Measurements from ENCODE around the gene PPM1E. TPM values are rescaled to one million over a fixed set of nuclear protein-coding genes. Genes with fewer than 3 reads are reported as not detected.
A peak's percentile ranks its signal among the peaks of the same experiment; 100 is the strongest.

The PPM1E gene
- total and polyA plus RNA-seq, 2 of the 8 experiments (the other 6 are each of a cell fraction or from before 2014, with no cell fraction given) = 5.0 to 10.4 TPM

DNA sequence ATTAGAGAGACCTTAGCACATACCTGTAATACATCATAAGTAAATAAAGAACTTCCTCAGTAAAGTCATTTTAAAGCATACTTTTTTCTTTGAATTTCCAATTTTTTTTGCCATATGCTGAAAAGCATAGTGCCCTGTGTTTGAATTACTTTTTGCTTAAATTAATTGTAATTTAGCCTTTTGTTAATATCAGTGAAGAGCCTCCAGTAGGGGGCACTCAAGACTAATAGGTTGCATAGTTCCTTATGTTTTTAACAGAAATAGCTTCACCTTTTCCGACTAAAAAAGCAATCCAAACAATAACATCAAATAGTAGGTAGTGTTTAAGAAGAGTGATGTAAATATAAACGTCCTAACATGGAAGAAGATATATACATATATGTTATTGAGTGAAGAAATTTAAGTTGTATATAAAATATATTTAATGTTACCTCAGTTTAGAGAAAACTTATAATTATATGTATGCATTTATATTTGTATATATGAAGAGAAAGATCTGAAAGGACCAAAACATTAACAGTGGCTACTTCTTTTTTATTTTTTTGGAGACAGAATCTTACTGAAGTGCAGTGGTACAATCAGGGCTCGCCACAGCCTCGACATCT is 44.6 kb upstream of the PPM1E start:
- H3K4me1 ChIP-seq (replicated peaks in 1 of 4; ENCODE audit: control insufficient read depth in 3 of 4, insufficient read depth in 4 of 4, low read length in 3 of 4) = no peaks in the 10 kb centered on the region
- H3K79me1 ChIP-seq (ENCODE audit: low read depth, low read length) = no peaks in the 10 kb centered on the region
- no peak overlapping the region for H2AFZ ChIP-seq (ENCODE audit: low read length)
- no peak overlapping the region for H2BK120ac ChIP-seq (replicated peaks; ENCODE audit: low read depth, low read length)
- peaks cover 0 to 3% of the 10 kb centered on the region in 2 experiments for H4K20me1 ChIP-seq (replicated peaks in 1 of 2; ENCODE audit: control insufficient read depth in 1 of 2, insufficient read depth in 2 of 2, low read length in 2 of 2)
- no peak overlapping the region for H3K56ac ChIP-seq (replicated peaks; ENCODE audit: insufficient read length, low read depth, low read length)
- no peak overlapping the region for H4K8ac ChIP-seq (ENCODE audit: extremely low read depth, insufficient read depth, low read length)
- ChIA-PET CTCF (ENCODE audit: partially characterized antibody) (interaction anchor here (0.6 to 3.5 kb wide), 34 partner anchors 9 to 381 kb away, joined by 3 to 28 read pairs (median 3); no protein-coding TSS in a partner anchor), POLR2A (ENCODE audit: partially characterized antibody) (interaction anchor here (0.6 to 1.4 kb wide), 7 partner anchors 18 to 297 kb away, joined by 3 to 5 read pairs (median 4); partner anchors contain the start of gene RAD51C)
- no peak overlapping the region for H2BK12ac ChIP-seq (ENCODE audit: low read depth, low read length)
- H3K36me3 ChIP-seq (ENCODE audit: control insufficient read depth in 2 of 4, insufficient read depth in 4 of 4, low read length in 3 of 4) = 0 out of 8 replicates have a peak, but pooled peaks cover 0 to 2% (median 0%) of the 10 kb centered on the region in 4 experiments
- H2BK5ac ChIP-seq (ENCODE audit: low read depth, low read length) = no peak overlapping the region
- H3K27ac ChIP-seq (ENCODE audit: low read depth, low read length) = no peak overlapping the region
- no peak overlapping the region for H3K4ac ChIP-seq (replicated peaks; ENCODE audit: insufficient read length, low read depth, low read length)
- no peaks in the 10 kb centered on the region for H3K9me3 ChIP-seq (ENCODE audit: insufficient read depth in 2 of 2, low read depth in 1 of 2, low read length in 1 of 2)
- H3K4me2 ChIP-seq (ENCODE audit: insufficient read depth in 1 of 2, low read depth in 2 of 2, low read length in 2 of 2) = no peak overlapping the region
- peak; percentile 76 to 85 for TF ChIP-seq RAD21 (IDR thresholded peaks at IDR 0.05 in 1 of 2, conservative IDR thresholded peaks at IDR 0.05 in 1 of 2; ENCODE audit: low read depth in 2 of 2, low read length in 2 of 2)
- TF ChIP-seq TCF12 (IDR thresholded peaks at IDR 0.05; ENCODE audit: low read depth, low read length) = no peak
- TF ChIP-seq, protein P1, sequence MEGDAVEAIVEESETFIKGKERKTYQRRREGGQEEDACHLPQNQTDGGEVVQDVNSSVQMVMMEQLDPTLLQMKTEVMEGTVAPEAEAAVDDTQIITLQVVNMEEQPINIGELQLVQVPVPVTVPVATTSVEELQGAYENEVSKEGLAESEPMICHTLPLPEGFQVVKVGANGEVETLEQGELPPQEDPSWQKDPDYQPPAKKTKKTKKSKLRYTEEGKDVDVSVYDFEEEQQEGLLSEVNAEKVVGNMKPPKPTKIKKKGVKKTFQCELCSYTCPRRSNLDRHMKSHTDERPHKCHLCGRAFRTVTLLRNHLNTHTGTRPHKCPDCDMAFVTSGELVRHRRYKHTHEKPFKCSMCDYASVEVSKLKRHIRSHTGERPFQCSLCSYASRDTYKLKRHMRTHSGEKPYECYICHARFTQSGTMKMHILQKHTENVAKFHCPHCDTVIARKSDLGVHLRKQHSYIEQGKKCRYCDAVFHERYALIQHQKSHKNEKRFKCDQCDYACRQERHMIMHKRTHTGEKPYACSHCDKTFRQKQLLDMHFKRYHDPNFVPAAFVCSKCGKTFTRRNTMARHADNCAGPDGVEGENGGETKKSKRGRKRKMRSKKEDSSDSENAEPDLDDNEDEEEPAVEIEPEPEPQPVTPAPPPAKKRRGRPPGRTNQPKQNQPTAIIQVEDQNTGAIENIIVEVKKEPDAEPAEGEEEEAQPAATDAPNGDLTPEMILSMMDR (IDR thresholded peaks at IDR 0.05; ENCODE audit: control extremely low read depth in 1 of 3, insufficient read depth in 1 of 3, low read depth in 1 of 3, low read length in 3 of 3) = peak in 2 of 3 experiments; percentile 41 to 45; a peak in 2 of 4 replicates
- TF ChIP-seq SUZ12 (IDR thresholded peaks at IDR 0.05; ENCODE audit: low read length) = no peak
- no peak overlapping the region for H2AK5ac ChIP-seq (ENCODE audit: low read depth, low read length)
- no peak overlapping the region for H4K91ac ChIP-seq (replicated peaks; ENCODE audit: insufficient read length, low read length)
- H2BK15ac ChIP-seq (ENCODE audit: low read length) = no peak overlapping the region
- H3K18ac ChIP-seq (ENCODE audit: extremely low read depth, low read length) = no peak overlapping the region
- H3K23ac ChIP-seq (ENCODE audit: insufficient read length) = no peak overlapping the region
- no peak overlapping the region for H3K14ac ChIP-seq (ENCODE audit: insufficient read length)
- H3K27me3 ChIP-seq (replicated peaks in 1 of 4; ENCODE audit: control insufficient read depth in 3 of 4, extremely low read depth in 1 of 4, insufficient read depth in 3 of 4, low read length in 3 of 4) = no peaks in the 10 kb centered on the region
- H3K4me3 ChIP-seq (ENCODE audit: extremely low read depth in 1 of 4, insufficient read depth in 2 of 4, low read depth in 3 of 4, low read length in 4 of 4) = no peak overlapping the region
- no peaks in the 10 kb centered on the region for H3K23me2 ChIP-seq (ENCODE audit: low read depth, low read length)
- H3K79me2 ChIP-seq (ENCODE audit: control insufficient read depth in 1 of 2, insufficient read depth in 2 of 2, low read length in 2 of 2) = no peaks in the 10 kb centered on the region
- H4K5ac ChIP-seq (ENCODE audit: insufficient read length, low read depth, low read length) = no peak overlapping the region
- H2BK20ac ChIP-seq (ENCODE audit: low read length) = no peak overlapping the region
- DNase-seq (ENCODE audit: low read depth in 1 of 2, low spot score in 2 of 2) (peak in 1 of 2 experiments; percentile 54), FAIRE-seq (peak; percentile 68)
- no peak overlapping the region for H3K9ac ChIP-seq (replicated peaks in 1 of 4; ENCODE audit: extremely low read depth in 1 of 4, low read depth in 3 of 4, low read length in 3 of 4)
- 57% methylated on average over 4 of the region's 4 CpGs; no CpG with 5 or more reads in 1 of the 2 experiments for WGBS, 2 experiments (ENCODE audit: extremely low coverage in 1 of 2, insufficient coverage in 1 of 2, insufficient read length in 1 of 2, insufficient replicate concordance in 2 of 2, low coverage in 1 of 2, low lambda C conversion rate in 2 of 2, missing lambda C conversion rate in 1 of 2)

Measured in H1 (cell line).